Endothelial cell of umbilical vein (primary cell): Measurements from ENCODE around the gene RAB8A. TPM values are rescaled to one million over a fixed set of nuclear protein-coding genes. Genes with fewer than 3 reads are reported as not detected.

Experiments used
- BruUV-seq: library from RNA; stranded (reverse); fragments of 400-500 nt; replicated peaks from 2 replicates; lab custom pipeline; 2021; lab: Mats Ljungman, UMichigan
- CTCF ChIA-PET: fragments of 300-600, 350-600 bp; sonication (Branson Sonifier 250); formaldehyde crosslinking; loops from one replicate; lab custom pipeline; 2021; ENCODE audit warnings: antibody characterized with exemption, inconsistent platforms; lab: Charles Lee
- POLR2A ChIA-PET: fragments of 300-600, 350-600 bp; sonication (Branson Sonifier 250); formaldehyde crosslinking; loops from one replicate; lab custom pipeline; 2021; ENCODE audit warnings: antibody characterized with exemption, inconsistent platforms; lab: Charles Lee
- DNase-seq: peaks from one replicate; pipeline ENCODE4 v3.0.0-alpha.2; 2011; ENCODE audit warnings: low read depth, low spot score
- FAIRE-seq: peaks from 2 replicates; lab custom pipeline; 2011; peaks lifted over from hg19 to GRCh38; lab: Jason Lieb, UNC
- H2AFZ ChIP-seq: 2 replicates; pipeline ENCODE4 v1.6.0; 2012; ENCODE audit warnings: low read depth, low read length, control low read depth, inconsistent platforms
- H3K27ac ChIP-seq: 2 replicates; pipeline ENCODE4 v1.5.1; 2011; ENCODE audit warnings: low read depth, mild to moderate bottlenecking, control low read depth, low read length, moderate library complexity; ENCODE audit not compliant: insufficient read depth
- H3K27me3 ChIP-seq, 2 experiments: 2 replicates each; pipeline versions ENCODE4 v1.6.0 to v1.6.1; 2011; ENCODE audit warnings: low read length in 2 of 2, mixed read lengths in 1 of 2; ENCODE audit not compliant: control insufficient read depth in 2 of 2, insufficient read depth in 2 of 2
- H3K36me3 ChIP-seq, 2 experiments: 2 replicates in 1 of 2; 3 replicates in 1 of 2; pipeline ENCODE4 v1.5.1; 2011; ENCODE audit warnings: low read length in 2 of 2, mild to moderate bottlenecking in 1 of 2, moderate library complexity in 1 of 2; ENCODE audit not compliant: control insufficient read depth in 2 of 2, insufficient read depth in 2 of 2; ENCODE audit errors: extremely low read depth in 1 of 2
- H3K4me1 ChIP-seq: 3 replicates; pipeline ENCODE4 v1.5.1; 2011; ENCODE audit warnings: mild to moderate bottlenecking, low read length; ENCODE audit not compliant: control insufficient read depth, insufficient read depth; ENCODE audit errors: extremely low read depth
- H3K4me2 ChIP-seq: 2 replicates; pipeline ENCODE4 v1.6.1; 2011; ENCODE audit warnings: low read length, control low read depth, mixed read lengths; ENCODE audit not compliant: insufficient read depth
- H3K4me3 ChIP-seq, 3 experiments: fragments of 200-600 bp in 1 of 3; sonication (generic), shearing (Covaris generic) in 1 of 3; replicated peaks in 1 of 3; 2 replicates each; pipeline ENCODE4 v1.5.1; 2011 to 2016; ENCODE audit warnings: control low read depth in 3 of 3, low read length in 3 of 3, mild to moderate bottlenecking in 2 of 3, inconsistent platforms in 1 of 3, low read depth in 1 of 3, moderate library complexity in 1 of 3; ENCODE audit not compliant: insufficient read depth in 1 of 3
- H3K79me2 ChIP-seq: 2 replicates; pipeline ENCODE4 v1.6.0; 2012; ENCODE audit warnings: low read length, inconsistent platforms; ENCODE audit not compliant: control insufficient read depth, insufficient read depth
- H3K9ac ChIP-seq: replicated peaks from 2 replicates; pipeline ENCODE3; 2011; ENCODE audit warnings: low read length, control low read depth; ENCODE audit not compliant: insufficient read depth; ENCODE audit errors: extremely low read depth
- H3K9me1 ChIP-seq: replicated peaks from 3 replicates; pipeline ENCODE4 v1.6.0; 2011; ENCODE audit warnings: mild to moderate bottlenecking, low read length; ENCODE audit not compliant: control insufficient read depth, insufficient read depth; ENCODE audit errors: extremely low read depth
- H3K9me3 ChIP-seq: replicated peaks from 2 replicates; pipeline ENCODE4 v1.5.1; 2012; ENCODE audit warnings: low read length, inconsistent platforms; ENCODE audit not compliant: control insufficient read depth, insufficient read depth
- H4K20me1 ChIP-seq: replicated peaks from 2 replicates; pipeline ENCODE3; 2011; ENCODE audit warnings: mild to moderate bottlenecking, low read length; ENCODE audit not compliant: control insufficient read depth, insufficient read depth; ENCODE audit errors: extremely low read depth
- EZH2 ChIP-seq: IDR thresholded peaks from 2 replicates; pipeline ENCODE4 v1.6.1; 2012; ENCODE audit warnings: borderline replicate concordance, low read depth, mild to moderate bottlenecking, moderate library complexity, low read length, inconsistent platforms; ENCODE audit not compliant: severe bottlenecking
- FOS ChIP-seq: IDR thresholded peaks from 2 replicates; pipeline ENCODE4 v1.6.1; 2011; ENCODE audit warnings: mild to moderate bottlenecking, low read length, moderate library complexity, borderline replicate concordance; ENCODE audit not compliant: insufficient read depth
- JUN ChIP-seq: IDR thresholded peaks from 2 replicates; pipeline ENCODE4 v1.6.1; 2011; ENCODE audit warnings: borderline replicate concordance, low read depth; ENCODE audit not compliant: insufficient read length, insufficient read depth
- MYC ChIP-seq: IDR thresholded peaks from one replicate; pipeline ENCODE4 v1.6.1; 2011; ENCODE audit warnings: mild to moderate bottlenecking, low read depth, low read length
- POLR2A ChIP-seq: IDR thresholded peaks from 2 replicates; pipeline ENCODE4 v1.6.1; 2012; ENCODE audit warnings: low read depth, mild to moderate bottlenecking, control low read depth, low read length
- POLR2AphosphoS5 ChIP-seq: IDR thresholded peaks from 2 replicates; pipeline ENCODE4 v1.6.1; 2012; ENCODE audit warnings: low read depth, mild to moderate bottlenecking, control low read depth, low read length, moderate library complexity; ENCODE audit not compliant: insufficient read depth
- dilution Hi-C: fragments of 300-500 bp; cut with MboI; formaldehyde crosslinking; loops from one replicate; pipeline ENCODE4 v1.15.0; 2019; ENCODE audit warnings: low sequenced_read_pairs; ENCODE audit not compliant: extremely low pct_ligation_motif_present
- intact Hi-C: fragments of 100-400 bp; cut with micrococcal nuclease; formaldehyde crosslinking; loops from one replicate; pipeline ENCODE4 v1.10.0; 2022
- polyA plus RNA-seq, 4 experiments: library from polyadenylated mRNA; depleted of rRNA in 3 of 4; stranded (reverse) in 3 of 4; unstranded in 1 of 4; fragments of >200 nt; gene quantifications; 2 replicates each; pipeline versions ENCODE4 v1.2.1 to v1.2.3, GENCODE V29; 2011 to 2012; ENCODE audit warnings: missing spikeins in 1 of 4
- total RNA-seq: library from RNA; stranded (reverse); gene quantifications from 2 replicates; pipeline ENCODE4 v1.2.3, GENCODE V29; 2021
- TF ChIP-seq, protein P1 (sequence below), 2 donors: IDR thresholded peaks; 1 replicate in 1 of 2; 2 replicates in 1 of 2; pipeline ENCODE4 v1.5.1; 2011; ENCODE audit warnings: low read length in 2 of 2, mild to moderate bottlenecking in 2 of 2, moderate library complexity in 2 of 2, control low read depth in 1 of 2, inconsistent platforms in 1 of 2, low read depth in 1 of 2; ENCODE audit not compliant: insufficient read depth in 1 of 2; ENCODE audit errors: extremely low read depth in 1 of 2

The RAB8A gene
- total and polyA plus RNA-seq, 2 donors (not counting 3 experiments of a cell fraction or from before 2014, with no cell fraction given): 81.5 to 107 TPM

- Histone ChIP-seq H3K4me2 (peak overlapping the region; percentile 80), H3K36me3 (no peaks in the 10 kb centered on the region), H3K9me1 (no peaks in the 10 kb centered on the region), H3K4me1 (peaks cover 12% of the 10 kb centered on the region), H3K79me2 (peaks cover 44% of the 10 kb centered on the region), H4K20me1 (no peaks in the 10 kb centered on the region), H2AFZ (peak overlapping the region; percentile 93), H3K27me3 (no peaks in the 10 kb centered on the region), H3K4me3 (peak overlapping the region; percentile 75 to 96 (median 87)), H3K9ac (peak overlapping the region; percentile 91), H3K9me3 (no peaks in the 10 kb centered on the region), H3K27ac (peak overlapping the region; percentile 75)
- dilution Hi-C loops (no loop called here), intact Hi-C loops (loop anchor here (1.0 kb wide), 4 partner anchors 33 to 73 kb away; partner anchors contain the start of gene FAM32A)
- ChIA-PET CTCF (interaction anchor here (1.2 to 2.1 kb wide), 4 partner anchors 36 to 693 kb away, joined by 3 to 35 read pairs (median 8); partner anchors contain the start of genes AKAP8L and TPM4), POLR2A (interaction anchor here (0.6 kb wide), 1 partner anchor 36 kb away, joined by 4 read pairs; the partner anchor contains the start of gene TPM4)
- peak; percentile 73 for FAIRE-seq
- no peak for DNase-seq
- BruUV-seq: no TSS peak
- TF ChIP-seq POLR2A (peak; percentile 75), FOS (no peak), JUN (no peak), MYC (no peak), POLR2AphosphoS5 (no peak), EZH2 (no peak)
- TF ChIP-seq, protein P1, sequence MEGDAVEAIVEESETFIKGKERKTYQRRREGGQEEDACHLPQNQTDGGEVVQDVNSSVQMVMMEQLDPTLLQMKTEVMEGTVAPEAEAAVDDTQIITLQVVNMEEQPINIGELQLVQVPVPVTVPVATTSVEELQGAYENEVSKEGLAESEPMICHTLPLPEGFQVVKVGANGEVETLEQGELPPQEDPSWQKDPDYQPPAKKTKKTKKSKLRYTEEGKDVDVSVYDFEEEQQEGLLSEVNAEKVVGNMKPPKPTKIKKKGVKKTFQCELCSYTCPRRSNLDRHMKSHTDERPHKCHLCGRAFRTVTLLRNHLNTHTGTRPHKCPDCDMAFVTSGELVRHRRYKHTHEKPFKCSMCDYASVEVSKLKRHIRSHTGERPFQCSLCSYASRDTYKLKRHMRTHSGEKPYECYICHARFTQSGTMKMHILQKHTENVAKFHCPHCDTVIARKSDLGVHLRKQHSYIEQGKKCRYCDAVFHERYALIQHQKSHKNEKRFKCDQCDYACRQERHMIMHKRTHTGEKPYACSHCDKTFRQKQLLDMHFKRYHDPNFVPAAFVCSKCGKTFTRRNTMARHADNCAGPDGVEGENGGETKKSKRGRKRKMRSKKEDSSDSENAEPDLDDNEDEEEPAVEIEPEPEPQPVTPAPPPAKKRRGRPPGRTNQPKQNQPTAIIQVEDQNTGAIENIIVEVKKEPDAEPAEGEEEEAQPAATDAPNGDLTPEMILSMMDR (IDR thresholded peaks at IDR 0.05; ENCODE audit: extremely low read depth in 1 of 2, insufficient read depth in 1 of 2, low read depth in 1 of 2, low read length in 2 of 2): no peak
These were observed 442 bp downstream of the RAB8A start for GRCh38 chr19:16111909-16112752.
